SU-DHL-6 (cell line): ENCODE measurements around the gene STAG3.

ENCODE experiments used
- H2AFZ ChIP-seq: fragments of 200-600 bp; sonication (generic); 2 replicates; pipeline ENCODE4 v1.6.1; 2014; ENCODE audit warnings: low read depth, mild to moderate bottlenecking, moderate library complexity, mixed read lengths, antibody characterized with exemption, low read length; ENCODE audit not compliant: severe bottlenecking
- H3F3A ChIP-seq: fragments of 200-600 bp; shearing (Covaris generic); 2 replicates; pipeline ENCODE4 v1.6.0; 2016; ENCODE audit warnings: antibody characterized with exemption, mild to moderate bottlenecking; ENCODE audit not compliant: insufficient read depth
- H3K27ac ChIP-seq: fragments of 200-600 bp; sonication (generic); 2 replicates; pipeline ENCODE4 v1.5.1; 2016; ENCODE audit warnings: low read depth, mild to moderate bottlenecking, low read length, moderate library complexity, mixed read lengths
- H3K27me3 ChIP-seq: fragments of 200-600 bp; sonication (generic), shearing (Covaris generic); 2 replicates; pipeline ENCODE4 v1.6.0; 2014; ENCODE audit warnings: mild to moderate bottlenecking, low read length
- H3K36me3 ChIP-seq: fragments of 200-600 bp; sonication (generic); 2 replicates; pipeline ENCODE4 v1.6.1; 2014; ENCODE audit warnings: mild to moderate bottlenecking, low read length, mixed read lengths
- H3K4me2 ChIP-seq: fragments of 300-600, 200-600 bp; shearing (Covaris generic), sonication (generic); 2 replicates; pipeline ENCODE4 v1.6.0; 2014; ENCODE audit warnings: low read length, low read depth, mild to moderate bottlenecking; ENCODE audit not compliant: poor library complexity, severe bottlenecking
- H3K4me3 ChIP-seq: fragments of 200-600 bp; sonication (generic); 2 replicates; pipeline ENCODE4 v1.5.1; 2014; ENCODE audit warnings: antibody characterized with exemption, low read length, mild to moderate bottlenecking, mixed read lengths; ENCODE audit not compliant: insufficient read depth, poor library complexity, severe bottlenecking
- H3K79me2 ChIP-seq: fragments of 200-600 bp; sonication (generic); 2 replicates; pipeline ENCODE4 v1.6.1; 2014; ENCODE audit warnings: mild to moderate bottlenecking, low read length, moderate library complexity; ENCODE audit not compliant: insufficient read depth
- H3K9ac ChIP-seq: fragments of 200-600 bp; sonication (generic); 2 replicates; pipeline ENCODE4 v1.7.0; 2014; ENCODE audit warnings: mild to moderate bottlenecking, low read length
- H3K9me2 ChIP-seq: fragments of 200-600 bp; sonication (generic); replicated peaks from 2 replicates; pipeline ENCODE4 v1.6.1; 2014; ENCODE audit warnings: low read length; ENCODE audit not compliant: insufficient read depth
- H3K9me3 ChIP-seq: fragments of 200-600 bp; sonication (generic); 2 replicates; pipeline ENCODE4 v1.6.1; 2014; ENCODE audit warnings: low read length, mixed read lengths; ENCODE audit not compliant: insufficient read depth
- H4K20me1 ChIP-seq: fragments of 200-600 bp; sonication (generic); 2 replicates; pipeline ENCODE4 v1.6.1; 2014; ENCODE audit warnings: low read depth, mild to moderate bottlenecking, antibody characterized with exemption, low read length, moderate library complexity, mixed read lengths
- CTCF ChIP-seq: fragments of 200-600 bp; sonication (generic); IDR thresholded peaks from one replicate; pipeline ENCODE4 v1.5.1; 2017; ENCODE audit warnings: antibody characterized with exemption, mild to moderate bottlenecking, low read length, moderate library complexity; ENCODE audit not compliant: insufficient read depth, poor library complexity, severe bottlenecking
- EZH2phosphoT487 ChIP-seq: fragments of 200-600 bp; sonication (generic), shearing (Covaris generic); conservative IDR thresholded peaks from 2 replicates; pipeline ENCODE4 v1.6.1; 2018; ENCODE audit warnings: mild to moderate bottlenecking, antibody characterized with exemption, low read length, moderate library complexity, mixed read lengths

STAG3 gene

GRCh38 chr7:100208911-100209408, 31.2 kb downstream of the STAG3 start:
- no peak overlapping the region for H2AFZ ChIP-seq
- peaks cover 23% of the 10 kb centered on the region for H3F3A ChIP-seq
- no peaks in the 10 kb centered on the region for H3K9me3 ChIP-seq
- H3K27me3 ChIP-seq = no peaks in the 10 kb centered on the region
- H3K9me2 ChIP-seq = no peaks in the 10 kb centered on the region
- H3K79me2 ChIP-seq = no peaks in the 10 kb centered on the region
- no peak overlapping the region for H3K9ac ChIP-seq
- H3K36me3 ChIP-seq = no peaks in the 10 kb centered on the region
- H4K20me1 ChIP-seq = no peaks in the 10 kb centered on the region
- H3K27ac ChIP-seq = no peak overlapping the region
- no peak overlapping the region for H3K4me2 ChIP-seq
- no peak for TF ChIP-seq CTCF
- no peak for TF ChIP-seq EZH2phosphoT487
- no peak overlapping the region for H3K4me3 ChIP-seq

GRCh38 chr7:100209493-100209892, 31.8 kb downstream of the STAG3 start:
- no peak for TF ChIP-seq EZH2phosphoT487
- TF ChIP-seq CTCF = no peak

GRCh38 chr7:100210805-100211204, 33.1 kb downstream of the STAG3 start:
- H3K79me2 ChIP-seq = no peaks in the 10 kb centered on the region
- TF ChIP-seq EZH2phosphoT487 (no peak), CTCF (no peak)
- H3K9me3 ChIP-seq = no peaks in the 10 kb centered on the region
- H3K9ac ChIP-seq = peak overlapping the region; percentile 61
- H3K27ac ChIP-seq = peak overlapping the region; percentile 95
- H3K4me3 ChIP-seq = peak overlapping the region; percentile 40
- H3K36me3 ChIP-seq = no peaks in the 10 kb centered on the region
- H3K27me3 ChIP-seq = no peaks in the 10 kb centered on the region
- H3K9me2 ChIP-seq = no peaks in the 10 kb centered on the region
- no peaks in the 10 kb centered on the region for H4K20me1 ChIP-seq
- H2AFZ ChIP-seq = no peak overlapping the region
- H3F3A ChIP-seq = peaks cover 30% of the 10 kb centered on the region
- peak overlapping the region; percentile 73 for H3K4me2 ChIP-seq

More at GRCh38 chr7:100209493-100209892, 31.8 kb downstream of the STAG3 start:
- Histone ChIP-seq H3F3A (peaks cover 29% of the 10 kb centered on the region), H3K4me3 (no peak overlapping the region), H3K79me2 (no peaks in the 10 kb centered on the region), H3K27me3 (no peaks in the 10 kb centered on the region), H3K9me2 (no peaks in the 10 kb centered on the region), H3K36me3 (no peaks in the 10 kb centered on the region), H4K20me1 (no peaks in the 10 kb centered on the region), H3K9me3 (no peaks in the 10 kb centered on the region), H2AFZ (no peak overlapping the region), H3K9ac (no peak overlapping the region), H3K4me2 (no peak overlapping the region), H3K27ac (no peak overlapping the region)
